ENCODE results near the gene MIF4GD.
"Not testable (repeated sequence)": the region's sequence is repeated elsewhere in the genome, so short reads cannot be mapped to it uniquely, and the experiment has no call there.

The MIF4GD gene

DNA sequence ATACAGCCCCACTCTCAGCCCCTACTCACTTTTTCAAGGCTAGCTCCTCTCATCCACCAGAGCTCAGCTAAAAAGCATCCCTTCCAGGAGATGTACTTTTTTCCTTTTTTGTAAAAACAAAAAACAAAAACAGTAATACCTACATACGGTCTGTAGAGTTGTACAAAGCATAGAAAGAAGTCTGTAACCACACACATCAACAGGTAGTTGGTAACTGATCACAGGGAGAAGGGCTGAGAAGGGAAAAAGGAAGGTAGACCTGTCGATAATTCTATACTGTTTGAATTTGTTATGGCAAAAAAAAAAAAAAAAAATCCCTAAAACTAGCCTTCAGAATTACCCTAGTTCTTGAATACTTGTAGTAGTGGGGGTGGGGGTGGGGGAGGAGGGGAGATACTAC lies 17.3 kb upstream of the MIF4GD start:
- DNase-seq = no peak

DNA sequence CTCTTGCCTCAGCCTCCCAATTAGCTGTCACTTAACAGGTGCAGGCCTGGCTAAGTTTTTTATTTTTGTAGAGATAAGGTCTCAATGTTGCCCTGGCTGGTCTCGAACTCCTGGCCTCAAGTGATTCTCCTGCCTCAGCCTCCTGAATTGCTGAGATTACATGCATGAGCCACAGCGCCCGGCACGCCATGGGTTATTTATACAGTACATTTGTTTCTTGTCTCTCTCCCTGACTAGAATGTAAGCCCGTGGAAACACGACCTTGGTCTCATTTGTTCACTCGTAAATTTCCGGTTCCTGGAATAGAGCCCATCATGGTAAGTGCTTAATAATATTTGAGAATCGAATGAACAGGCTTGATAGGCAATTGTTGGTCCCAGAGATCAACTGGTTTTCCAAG lies 16.2 kb upstream of the MIF4GD start:
- no peak for DNase-seq

DNA sequence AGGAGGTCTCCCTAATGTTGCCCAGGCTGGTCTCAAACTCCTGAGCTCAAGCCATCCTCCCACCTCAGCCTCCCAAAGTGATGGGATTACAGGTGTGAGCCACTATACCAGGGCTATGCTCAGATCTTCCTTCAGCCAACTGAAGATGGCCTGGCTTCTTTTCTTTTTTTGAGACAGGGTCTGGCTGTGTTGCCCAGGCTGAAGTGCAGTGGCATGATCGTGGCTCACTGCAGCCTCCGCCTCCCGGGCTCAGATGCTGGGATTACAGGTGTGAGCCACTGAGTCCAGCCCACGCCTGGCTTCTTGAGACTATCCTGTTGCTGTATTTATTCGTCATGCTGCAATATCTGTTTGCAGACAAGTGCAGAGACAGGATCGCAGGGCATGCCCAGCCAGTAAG lies 14.1 kb upstream of the MIF4GD start:
- DNase-seq = no peak

DNA sequence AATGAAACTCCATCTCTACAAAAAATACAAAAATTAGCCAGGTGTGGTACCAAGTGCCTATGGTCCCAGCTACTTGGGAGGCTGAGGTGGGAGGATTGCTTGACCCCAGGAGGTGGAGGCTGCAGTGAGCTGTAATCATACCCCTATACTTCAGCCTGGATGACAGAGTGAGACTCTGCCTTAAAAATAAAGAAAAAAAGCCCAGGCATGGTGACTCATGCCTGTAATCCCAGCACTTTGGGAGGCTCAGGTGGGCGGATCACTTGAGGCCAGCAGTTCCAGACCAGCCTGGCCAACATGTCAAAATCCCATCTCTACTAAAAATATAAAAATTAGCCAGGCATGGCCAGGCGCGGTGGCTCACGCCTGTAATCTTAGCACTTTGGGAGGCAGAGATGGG lies 9.2 kb upstream of the MIF4GD start:
- DNase-seq = not testable (repeated sequence)

DNA sequence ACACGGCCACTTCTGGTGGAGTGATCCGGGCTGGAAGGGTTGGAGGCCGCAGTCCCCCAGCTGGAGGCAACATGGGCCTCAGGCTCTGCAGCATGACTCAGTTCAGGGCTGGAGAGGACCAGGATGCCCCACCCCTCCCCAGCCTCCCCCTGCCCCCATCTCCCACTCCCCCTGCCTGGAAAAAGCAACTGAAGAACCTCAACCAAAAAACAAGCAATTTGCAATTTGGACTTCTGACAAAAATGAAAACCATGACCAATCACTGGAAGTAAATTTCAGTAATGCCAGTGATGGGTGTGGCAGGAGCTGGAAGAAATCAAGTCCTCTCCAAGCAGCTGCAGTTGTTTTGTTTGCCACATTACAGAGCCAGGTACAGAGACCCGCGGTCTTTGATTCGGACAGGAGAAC lies 6.6 kb upstream of the MIF4GD start:
- no peak for DNase-seq

DNA sequence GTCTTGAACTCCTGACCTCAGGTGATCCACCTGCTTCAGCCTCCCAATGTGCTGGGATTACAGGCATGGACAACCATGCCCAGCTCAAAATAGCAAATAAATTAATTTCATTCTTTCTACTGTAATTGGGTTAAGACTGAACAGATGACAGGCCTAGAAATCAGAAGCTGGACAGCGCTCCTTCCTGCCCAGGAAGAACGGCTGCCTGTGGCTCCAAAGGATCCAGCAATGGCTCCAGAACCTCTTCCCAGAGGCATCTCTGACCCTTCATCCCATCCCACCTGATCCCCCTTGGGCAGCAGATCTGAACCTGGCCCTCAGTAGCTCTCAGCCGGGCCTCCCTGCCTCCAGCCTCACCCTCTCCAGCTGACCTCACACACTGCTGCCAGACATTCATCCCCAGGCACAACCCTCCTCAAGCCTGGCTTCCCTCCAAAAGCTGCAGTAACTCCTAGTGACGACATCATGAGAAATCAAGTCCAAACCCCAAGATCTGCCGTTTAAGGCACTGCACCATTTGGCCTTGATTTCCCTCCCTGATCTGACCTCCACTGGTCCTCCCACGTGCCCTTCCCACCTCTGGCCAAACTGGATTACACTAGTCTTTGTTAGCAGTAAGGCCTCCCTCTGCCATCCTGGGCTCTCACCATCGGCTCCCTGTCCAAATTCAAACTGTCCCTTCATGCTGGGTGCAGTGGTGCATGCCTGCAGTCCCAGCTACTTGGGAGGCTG lies 3.1 kb upstream of the MIF4GD start:
- peak; percentile 59 for DNase-seq

DNA sequence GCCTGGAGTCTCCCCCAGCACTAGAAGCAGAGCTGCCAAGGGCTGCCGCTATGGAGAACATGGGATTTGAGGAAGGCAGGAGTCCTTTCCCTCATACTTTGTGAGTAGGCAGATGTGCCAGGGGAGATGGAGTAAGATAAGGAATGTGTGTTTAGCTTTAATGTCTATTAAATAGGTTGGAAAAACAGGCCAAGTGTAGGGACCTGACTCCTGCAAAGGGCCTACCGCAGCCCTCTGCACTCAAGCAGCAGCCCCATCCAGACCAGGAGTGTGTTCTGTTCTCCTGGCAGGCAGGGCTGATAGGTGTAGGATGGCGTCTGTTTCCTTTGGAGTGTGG lies 1.8 kb upstream of the MIF4GD start:
- no peak for DNase-seq

DNA sequence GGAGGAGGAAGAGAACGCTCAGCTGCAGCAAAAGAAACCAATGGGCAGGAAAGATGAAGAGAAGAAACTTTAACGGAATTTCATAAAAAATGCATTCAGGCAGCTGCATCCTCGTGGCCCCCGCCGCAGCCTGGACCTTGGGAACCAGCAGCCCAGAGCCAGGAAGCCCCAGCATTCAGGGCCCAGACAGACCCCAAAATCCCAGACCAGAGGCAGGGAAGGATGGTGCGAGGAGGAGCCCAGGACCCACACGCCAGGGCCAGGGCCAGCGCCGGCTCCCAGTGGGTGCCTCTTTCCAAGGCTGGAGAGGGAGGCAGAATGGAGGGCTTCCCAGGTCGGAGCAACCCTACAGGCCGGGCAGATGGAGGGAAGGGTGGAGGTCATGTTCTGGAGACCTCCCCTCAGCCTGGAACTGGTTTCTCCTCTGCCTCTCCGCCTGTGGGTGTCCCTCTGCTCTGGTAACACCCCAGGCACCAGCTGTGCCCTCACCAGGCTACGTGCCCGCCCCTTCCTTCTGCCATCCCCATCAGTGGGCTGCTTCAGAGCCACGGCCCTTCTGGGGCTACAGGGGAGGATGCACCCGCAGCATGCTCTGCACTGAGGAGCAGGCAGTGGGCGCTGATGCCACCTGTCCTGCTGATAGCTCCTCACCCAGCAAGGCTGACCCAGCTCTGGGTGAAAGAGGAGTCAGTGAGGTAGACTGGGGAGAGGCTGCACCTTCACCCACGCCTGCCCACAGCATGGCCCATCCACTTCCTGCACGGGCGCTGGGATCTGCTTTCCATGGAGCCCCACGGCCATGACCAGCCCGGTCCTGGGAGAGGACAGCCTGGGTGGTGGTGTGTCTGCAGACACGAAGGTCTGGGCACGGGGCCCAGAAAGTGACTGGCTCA lies 1.2 kb upstream of the MIF4GD start:
- peak; percentile 50 for DNase-seq

DNA sequence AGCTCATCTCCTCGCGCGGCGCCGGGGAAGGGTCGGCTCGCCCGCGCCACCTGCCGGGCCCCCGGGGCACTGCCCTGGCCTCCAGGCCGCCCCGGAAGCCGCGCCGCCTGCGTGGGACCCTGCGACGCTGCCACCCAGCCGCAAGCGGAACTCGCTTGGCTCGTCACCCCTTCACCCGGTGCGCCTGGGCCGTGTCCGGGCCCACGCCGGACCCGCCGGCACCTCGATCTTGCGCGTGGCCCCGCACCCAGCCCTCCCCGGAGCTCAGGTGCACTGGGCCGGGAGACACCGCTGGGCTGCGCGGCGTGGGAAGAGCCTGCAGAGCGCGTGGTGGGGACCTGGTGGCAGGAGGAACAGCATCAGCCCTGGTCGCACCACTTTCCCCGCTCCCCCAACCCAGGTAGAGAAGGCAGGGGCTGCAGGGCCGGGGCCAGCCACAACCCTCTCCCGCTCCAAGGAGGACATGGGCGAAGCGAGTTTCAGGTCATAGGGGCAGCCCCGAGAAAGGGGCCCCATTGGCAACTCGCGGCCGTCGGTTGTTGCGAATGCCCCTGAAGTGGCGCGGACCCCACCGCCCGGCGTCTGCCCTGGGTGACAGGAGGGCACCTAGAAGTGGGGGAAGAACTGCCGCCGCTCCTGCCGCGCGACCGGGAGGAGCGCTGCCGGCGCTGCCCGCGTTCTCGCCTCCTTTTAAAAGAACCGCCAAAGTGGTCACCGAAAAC lies 363 bp upstream of the MIF4GD start:
- peak; percentile 90 for DNase-seq

DNA sequence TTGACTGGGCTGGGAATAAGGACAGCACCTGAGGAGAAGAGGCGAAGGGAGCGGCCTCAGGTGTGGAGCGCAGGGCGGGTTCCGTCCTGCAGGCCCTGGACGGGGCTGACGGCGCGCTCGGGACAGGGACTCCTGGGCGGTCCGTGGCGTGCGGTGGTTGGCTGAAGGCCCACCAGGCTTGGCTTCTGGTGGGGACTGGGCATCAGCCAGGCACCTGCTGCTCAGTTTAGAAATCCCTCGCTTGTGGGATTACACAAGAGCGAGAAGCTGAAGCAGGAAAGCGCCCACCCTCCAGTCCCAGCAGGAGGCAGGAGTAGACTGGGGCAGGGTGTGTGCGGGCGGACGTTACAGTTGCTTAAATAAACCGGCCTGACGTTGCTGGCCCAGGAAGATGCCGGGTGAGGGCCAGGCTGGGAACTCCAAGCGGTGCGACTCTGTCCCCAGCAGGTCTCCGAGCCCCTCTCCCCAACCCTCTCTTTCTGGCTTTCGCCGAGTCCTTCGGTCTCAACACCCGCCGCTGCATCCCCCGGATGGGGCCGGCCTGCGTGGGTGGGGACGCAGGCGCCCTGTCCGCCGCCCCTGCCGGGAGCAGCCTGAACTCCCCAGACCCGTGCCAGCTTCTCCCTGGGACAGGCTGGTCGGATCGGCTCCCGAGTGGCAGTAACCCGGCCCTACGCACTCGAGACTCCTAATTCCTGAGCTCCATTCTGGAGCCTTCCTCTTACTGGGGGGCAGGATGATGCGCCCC lies 639 bp downstream of the MIF4GD start:
- DNase-seq = peak; percentile 86

DNA sequence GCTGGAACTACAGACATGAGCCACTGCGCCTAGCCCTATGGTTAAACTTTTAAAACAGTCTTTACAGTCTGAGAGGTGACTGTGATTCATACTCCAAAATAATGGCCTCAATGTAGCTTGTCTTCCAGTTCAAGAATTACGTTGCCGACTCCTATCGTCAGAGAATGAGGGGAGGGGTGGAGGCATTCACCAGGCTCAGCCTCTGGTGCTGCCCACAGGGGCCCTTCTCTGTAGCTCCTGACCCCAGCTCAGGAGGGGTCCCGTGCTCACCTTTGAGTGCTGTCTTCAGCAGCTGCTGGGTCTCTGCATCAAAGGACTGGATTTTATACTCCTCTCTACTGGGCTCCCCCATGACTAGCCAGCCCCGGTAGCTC lies 1.2 kb downstream of the MIF4GD start:
- peak; percentile 34 for DNase-seq

DNA sequence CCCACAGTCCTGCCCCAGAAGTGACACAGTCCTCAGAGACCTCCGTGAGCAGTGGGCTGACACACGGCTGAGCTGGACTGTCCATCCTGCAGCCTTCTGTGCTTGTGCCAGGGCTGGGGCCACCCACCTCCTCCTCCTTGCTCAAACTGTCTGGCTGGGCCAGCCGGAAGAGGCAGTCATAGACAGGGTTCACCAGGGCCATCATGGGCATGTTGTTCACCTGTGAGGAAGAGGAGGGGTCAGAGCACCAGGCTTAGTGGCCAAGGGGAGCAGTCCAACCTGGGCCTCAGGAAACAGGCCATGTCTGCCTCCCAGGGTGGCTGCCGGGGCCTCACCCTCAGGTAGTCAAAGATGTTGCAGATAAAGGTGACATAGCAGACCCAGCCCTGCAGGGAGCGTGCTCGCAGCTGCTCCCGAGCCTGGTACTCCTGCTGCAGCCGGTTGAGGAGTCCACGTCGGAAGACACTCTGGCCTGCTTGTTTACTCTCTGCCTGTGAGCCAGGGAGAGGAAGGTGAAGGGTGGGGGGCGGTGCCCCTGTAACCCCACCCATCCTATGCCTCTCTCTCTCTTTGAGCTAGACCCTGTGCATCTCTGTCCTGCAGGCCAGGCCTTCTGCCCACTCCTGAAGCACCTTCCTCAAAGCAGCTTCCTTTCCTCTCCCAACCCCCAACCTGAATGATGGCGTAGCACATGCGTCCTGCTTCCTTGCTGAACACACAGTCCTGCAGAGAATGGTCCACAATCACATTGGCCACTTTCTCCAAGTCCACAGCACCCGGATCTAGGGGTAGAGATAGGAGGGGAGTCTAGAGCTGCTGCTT lies 3.4 kb downstream of the MIF4GD start:
- DNase-seq = no peak

DNA sequence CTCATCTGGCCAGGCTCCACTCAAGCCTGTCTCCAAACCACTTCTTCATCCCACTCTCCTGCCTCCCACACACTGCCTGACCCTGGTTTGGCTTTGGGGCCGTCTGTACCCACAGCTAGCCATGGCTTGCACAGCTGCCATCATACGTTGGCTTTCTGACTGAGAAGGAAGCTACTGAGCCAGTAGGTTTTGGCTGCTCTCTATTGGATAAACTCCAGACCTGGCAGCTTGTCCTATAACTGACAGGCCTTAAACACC lies 3.9 kb downstream of the MIF4GD start:
- DNase-seq = no peak

DNA sequence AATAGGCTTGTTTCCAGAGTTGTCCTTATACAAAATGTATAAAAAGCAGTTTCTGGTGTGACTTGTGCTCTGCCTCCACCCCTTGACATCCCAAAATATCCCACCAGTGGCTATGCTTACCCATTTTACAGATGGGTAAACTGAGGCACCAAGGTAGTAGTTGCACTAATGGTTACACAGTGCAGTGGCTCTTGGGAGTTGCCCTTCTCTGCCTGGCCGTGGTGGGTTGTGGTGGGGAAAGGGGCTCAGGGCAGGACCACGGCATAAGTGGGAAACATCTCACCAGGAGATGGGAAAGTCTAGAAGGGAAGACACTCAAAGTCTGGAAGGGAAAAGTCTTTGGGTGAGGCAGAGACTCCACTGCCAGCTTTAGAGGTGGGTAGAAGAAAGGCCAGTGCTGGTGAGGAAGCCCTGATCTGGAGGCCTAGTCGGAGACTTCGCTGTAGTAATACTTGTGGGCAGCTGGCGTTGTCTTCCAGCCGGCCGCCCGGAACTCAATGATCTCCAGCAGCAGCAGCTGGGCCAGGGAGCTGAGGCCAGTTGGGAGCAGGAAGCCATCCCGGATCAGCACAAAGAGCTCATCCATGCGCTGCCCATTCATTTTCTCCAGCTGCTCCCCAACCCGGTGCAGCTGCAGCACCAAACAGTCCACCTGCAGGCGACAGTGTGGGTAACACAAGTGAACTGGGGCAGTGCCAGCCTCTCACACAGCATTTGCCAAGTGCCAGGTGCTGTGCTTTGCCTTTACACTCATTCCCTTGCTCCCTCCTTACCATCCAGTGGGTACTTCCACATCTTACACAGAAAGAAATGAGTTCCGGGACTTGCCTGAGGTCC lies 4.5 kb downstream of the MIF4GD start:
- DNase-seq = no peak

DNA sequence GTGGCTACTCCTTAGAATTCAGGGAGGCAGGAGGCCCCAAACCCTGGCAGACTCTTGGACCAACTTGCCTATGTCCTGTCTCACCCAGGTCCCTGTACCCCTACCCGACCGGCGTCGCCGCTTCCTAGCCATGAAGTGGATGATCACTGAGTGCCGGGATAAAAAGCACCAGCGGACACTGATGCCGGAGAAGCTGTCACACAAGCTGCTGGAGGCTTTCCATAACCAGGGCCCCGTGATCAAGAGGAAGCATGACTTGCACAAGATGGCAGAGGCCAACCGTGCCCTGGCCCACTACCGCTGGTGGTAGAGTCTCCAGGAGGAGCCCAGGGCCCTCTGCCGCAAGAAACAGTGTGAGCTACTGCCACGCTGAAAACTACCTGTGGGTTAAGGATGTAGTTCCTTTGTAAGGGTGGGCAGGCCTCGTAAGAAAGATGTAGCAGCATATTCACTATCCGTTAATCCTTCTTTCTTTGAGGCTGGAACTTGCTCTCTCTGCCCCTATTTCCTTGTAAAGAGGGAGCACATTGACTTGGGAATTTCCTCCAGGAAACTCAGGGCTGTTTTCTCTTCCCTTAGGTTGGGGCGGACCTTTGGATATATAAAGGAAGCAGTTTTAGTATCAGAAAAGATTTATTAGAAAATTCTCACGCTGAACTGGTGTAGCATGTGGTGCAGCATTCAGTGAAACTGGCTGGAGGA lies 5.3 kb downstream of the MIF4GD start:
- no peak for DNase-seq

DNA sequence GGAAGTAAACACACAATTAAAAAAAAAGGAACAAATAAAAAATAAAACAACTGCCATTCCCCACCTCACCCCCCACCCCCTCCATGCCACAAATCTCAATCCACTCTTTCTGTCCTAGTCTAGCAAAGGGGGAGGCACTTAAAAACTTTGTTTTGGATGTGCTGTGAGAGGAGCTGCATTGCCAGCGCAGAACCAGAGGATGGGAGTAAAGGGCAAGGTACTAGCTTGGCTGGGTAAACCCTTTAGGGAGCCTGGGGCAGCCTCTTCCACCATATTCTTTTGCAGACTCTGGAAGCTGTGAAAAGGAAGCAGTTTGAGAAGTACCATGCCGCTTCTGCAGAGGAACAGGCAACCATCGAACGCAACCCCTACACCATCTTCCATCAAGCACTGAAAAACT lies 8.0 kb downstream of the MIF4GD start:
- peak; percentile 50 for DNase-seq

DNA sequence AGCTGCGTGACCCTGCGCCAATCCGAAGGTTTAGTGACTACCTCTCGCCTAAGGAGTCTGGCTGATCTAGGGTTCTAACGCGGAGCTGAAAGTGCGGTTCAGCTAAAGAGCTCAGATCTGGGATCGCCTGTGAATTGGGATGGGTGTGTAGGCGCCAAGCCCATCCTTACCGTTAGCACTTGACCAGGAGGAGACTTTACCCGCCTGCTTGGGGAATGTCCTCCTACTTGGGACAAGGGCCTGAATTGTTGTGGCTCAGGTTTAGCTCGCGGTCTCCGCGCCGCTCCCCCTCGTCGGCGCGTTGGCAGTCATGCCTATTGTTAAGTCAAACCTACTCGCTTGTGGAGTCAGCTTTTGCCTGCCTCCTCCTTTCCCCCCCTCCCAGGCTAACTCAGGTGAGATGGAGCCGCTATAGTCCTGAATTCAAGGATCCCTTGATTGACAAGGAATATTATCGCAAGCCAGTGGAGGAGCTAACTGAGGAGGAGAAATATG lies 8.9 kb downstream of the MIF4GD start:
- no peak for DNase-seq

DNA sequence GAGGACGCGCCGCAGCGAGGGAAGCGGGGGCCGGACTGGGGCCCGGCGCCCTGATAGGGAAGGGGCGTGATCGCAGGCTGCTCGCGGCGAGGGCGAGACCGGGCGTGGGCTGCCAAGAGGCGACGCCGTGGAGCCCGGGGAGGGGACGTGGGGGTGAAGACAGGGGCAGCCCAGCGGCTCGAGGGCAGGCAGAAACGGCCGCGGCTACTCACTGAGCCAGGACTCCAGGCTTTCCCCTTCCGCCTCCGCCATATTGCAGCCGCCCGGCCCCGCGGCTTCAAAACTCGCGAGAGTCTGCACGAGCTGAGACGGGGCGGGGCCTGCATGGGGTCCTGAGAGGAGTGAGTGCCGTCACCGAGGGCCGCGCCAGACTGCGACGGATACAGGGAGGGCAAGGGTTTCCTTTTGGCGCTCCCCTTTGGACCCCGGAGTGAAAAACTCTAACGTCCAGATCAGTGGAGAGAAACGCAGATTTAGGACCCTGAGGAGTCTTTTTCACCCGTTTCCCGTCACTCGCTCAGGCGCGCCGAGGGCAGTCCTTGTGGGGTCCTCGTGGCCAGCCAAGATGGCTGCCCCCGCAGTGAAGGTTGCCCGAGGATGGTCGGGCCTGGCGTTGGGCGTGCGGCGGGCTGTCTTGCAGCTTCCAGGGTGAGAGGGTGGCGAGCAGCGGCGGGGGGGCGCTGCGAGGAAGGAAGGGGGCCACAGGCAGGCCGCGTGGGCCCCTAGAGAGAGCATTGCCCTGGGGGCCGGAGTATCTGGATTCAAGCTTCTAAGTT lies 9.5 kb downstream of the MIF4GD start, which contains the start of the genes GGA3 and MRPS7:
TSS of gene GGA3 (minus strand) at position 271 of the 776 bp plus-strand sequence. CDS start at position 252, 19 bp downstream.
TSS of gene MRPS7 (plus strand) at position 544 of the 776 bp plus-strand sequence. CDS start at position 566, 22 bp downstream.
- DNase-seq = peak; percentile 98

DNA sequence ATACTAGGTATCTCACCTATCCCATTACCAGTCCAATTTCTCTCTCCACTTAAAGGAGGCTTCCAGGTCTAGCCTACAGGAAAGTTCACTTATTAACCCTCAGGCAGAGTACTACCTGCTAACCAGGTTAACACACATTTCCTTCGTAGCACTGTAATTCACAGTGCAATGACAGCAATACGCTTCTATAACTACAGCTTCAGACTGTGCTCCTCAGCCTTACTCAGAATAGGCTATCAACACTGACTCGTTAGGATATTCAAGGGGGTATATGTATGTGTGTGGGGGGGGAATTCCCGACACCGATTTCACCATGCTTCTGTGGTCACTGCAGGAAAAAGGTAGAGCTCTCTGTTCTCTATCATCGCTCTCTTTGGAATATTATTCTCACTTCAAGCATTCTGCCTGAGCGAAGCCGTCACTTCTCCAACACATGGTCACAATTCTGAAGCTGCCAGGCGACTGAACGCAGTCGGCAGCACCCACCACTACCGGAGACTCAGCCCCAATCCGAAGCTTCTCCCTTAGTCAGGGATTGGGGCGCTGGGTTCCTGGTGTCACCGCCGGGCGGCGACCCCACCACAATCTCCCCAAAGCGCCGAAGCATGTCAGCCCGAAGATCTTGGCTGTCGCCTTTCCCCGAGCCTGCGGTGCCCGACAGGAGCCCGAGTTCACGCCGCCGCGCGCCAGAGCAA lies 10.2 kb downstream of the MIF4GD start:
- peak; percentile 60 for DNase-seq

All from hematopoietic multipotent progenitor cell treated with erythropoietin and hydrocortisone succinate and interleukin-3 and kit ligand, for 6 days (in vitro differentiated cells).